GM21528 (cell line): Measurements from ENCODE around the gene STXBP4.
"Not testable (repeated sequence)": the region's sequence is repeated elsewhere in the genome, so short reads cannot be mapped to it uniquely, and the experiment has no call there.

Experiments
- ATAC-seq: cut with Tn5 transposase; IDR thresholded peaks from one replicate; pipeline ENCODE4 v1.9.1; 2021; ENCODE audit warnings: mild to moderate bottlenecking, moderate library complexity; ENCODE audit not compliant: unreplicated experiment, low FRiP score

The STXBP4 gene

GRCh38 chr17:55038291-55038690 is 69.7 kb downstream of the STXBP4 start:
- ATAC-seq: no peak

- ATAC-seq: no peak
Observed at GRCh38 chr17:55040611-55041010, 72.0 kb downstream of the STXBP4 start.

DNA sequence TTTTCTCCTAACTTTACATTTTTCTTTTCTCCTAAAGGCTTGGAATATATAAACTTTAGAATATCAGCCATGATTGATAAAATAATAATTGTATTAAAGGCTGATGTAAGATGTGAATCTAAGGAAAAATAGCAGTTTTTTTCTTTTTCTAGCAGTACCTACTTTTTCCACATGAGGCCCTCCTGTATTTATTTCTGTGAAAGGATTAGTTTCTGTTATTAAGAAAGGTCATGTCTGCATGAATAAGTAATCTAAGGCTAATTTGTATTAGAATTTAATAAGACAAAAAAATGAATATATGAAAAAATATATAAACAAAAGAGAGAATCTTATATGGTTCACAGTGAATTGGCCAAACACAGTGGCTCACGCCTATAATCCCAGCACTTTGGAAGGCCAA is 85.3 kb downstream of the STXBP4 start:
- ATAC-seq: no peak

- ATAC-seq: no peak
Observed at GRCh38 chr17:55054429-55054828, 85.9 kb downstream of the STXBP4 start.

DNA sequence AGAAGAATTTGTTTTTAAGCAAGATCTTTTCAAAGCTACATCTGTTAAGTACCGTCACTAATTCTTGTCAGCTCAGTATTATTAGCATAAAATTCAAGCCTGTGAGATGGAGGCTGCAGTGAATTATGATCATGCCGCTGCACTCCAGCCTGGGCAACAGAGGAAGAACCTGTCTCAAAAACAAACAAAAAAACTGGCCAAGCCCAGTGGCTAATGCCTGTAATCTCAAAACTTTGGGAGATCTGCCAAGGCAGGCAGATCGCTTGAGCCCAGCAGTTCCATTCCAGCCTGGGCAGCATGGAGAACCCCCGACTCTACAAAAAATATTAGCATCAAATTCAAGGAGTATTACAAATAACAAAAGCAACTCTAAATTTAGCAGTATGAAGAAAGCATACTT is 88.0 kb downstream of the STXBP4 start:
- no peak for ATAC-seq

DNA sequence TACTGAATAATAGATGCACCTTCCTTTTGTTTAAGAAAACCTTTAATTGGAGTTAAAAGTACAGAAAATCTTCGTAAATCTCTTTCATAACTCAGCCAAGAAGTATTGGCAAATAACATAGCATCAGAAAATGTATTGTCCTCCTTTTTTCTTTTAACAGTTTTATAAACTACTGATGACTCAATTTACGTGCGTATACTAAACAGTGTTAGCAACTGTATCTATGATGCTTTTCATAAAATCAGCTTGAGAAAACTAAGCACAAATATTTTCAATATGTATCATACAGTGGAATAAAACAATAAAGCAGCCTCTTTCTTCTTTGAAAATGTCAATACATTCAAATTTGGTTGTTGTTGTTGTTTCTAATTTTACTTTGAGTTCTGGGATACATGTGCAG is 88.6 kb downstream of the STXBP4 start:
- no peak for ATAC-seq

DNA sequence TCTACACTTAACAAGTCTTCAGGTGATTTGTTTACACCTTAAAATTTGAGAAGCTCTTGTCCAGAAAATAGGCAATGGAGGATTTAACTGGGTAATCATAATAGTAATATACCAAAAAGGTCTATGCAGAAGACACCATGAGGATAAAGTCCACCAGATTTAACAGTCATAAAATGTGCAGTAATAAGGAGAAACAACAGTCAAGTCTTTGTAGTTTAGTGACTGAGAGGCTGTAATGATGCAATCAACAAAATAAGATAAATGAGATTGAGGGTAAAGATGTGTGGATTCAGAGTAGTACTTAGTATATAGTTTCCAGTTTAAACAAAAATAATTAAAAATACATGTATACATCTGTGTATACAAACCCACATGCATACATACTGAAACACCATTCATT is 91.2 kb downstream of the STXBP4 start:
- no peak for ATAC-seq

DNA sequence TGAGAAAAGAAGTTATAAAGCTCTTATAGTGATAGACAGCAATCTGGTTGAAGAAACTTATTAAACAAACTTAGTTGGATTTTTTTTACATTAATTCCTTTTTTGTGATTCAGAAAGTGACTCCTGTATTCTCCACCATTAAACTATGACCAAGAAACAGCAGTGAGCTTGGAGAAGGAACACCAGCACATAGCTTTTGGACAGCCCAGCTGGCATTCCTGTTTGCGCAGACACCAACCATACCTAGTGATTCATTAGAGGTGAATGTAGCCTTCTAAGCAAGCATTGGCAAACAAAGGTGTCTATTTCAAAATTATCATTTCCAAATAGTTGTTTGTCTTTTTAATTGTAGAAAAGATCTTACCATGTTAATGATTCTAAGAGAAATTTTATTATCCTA is 94.4 kb downstream of the STXBP4 start:
- ATAC-seq: no peak

GRCh38 chr17:55063885-55064874 is 95.6 kb downstream of the STXBP4 start:
- no peak for ATAC-seq

GRCh38 chr17:55067697-55068439 is 99.3 kb downstream of the STXBP4 start:
- ATAC-seq: no peak

GRCh38 chr17:55068862-55069811 is 100.6 kb downstream of the STXBP4 start:
- no peak for ATAC-seq

GRCh38 chr17:55069983-55070529 is 101.5 kb downstream of the STXBP4 start:
- ATAC-seq: no peak

DNA sequence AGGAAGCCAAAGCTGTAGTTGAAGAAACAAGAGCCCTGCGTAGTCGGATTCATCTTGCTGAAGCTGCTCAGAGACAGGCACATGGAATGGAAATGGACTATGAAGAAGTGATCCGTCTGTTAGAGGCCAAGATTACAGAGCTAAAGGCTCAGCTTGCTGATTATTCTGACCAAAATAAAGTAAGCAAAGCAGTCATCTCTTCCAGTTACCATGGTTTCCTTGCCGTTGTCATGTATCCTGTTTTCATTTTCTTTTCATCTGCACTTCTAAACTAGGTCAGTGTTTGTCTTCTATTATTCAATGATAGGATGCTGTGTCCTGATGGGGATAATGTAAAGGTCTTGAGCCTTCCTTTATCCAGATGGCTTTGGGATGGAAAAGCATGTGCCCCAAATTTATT is 104.3 kb downstream of the STXBP4 start:
- no peak for ATAC-seq

- ATAC-seq: not testable (repeated sequence)
Observed at GRCh38 chr17:55073467-55073866, 104.9 kb downstream of the STXBP4 start.

DNA sequence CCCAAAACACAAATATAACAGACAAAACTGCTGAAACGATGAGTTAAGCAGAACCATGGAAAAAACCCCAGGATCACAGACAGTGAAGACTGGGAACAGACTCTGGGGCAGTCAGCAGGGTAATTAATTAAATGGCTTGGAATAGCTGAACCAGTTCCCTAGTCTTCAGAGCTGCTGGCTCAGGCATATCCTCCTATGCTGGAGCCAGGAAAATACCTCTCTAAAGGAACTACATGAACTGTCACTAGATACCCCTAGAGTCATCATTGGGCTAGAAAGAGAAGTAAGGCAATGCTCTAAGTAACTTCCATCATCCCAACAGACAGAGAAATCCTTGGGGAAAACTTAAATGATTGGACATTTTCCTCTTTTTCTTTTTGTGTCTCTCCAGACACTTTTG is 113.0 kb downstream of the STXBP4 start:
- ATAC-seq: no peak

DNA sequence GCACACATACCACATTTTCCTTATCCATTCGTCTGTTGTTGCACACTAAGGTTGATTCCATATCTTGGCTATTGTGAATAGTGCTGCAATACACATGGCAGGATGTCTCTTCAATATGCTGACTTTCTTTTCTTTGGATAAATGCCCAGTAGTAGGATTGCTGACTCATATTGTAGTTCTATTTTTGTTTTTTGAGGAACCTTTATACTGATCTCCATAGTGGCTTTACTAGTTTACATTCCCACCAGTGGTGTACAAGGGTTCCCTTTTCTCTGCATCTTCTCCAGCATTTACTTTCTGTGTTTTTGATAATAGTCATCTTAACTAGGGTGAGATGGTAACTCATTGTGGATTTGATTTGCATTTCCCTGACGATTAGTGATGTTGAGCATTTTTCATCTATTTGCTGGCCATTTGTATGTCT is 118.1 kb downstream of the STXBP4 start:
- ATAC-seq: no peak

GRCh38 chr17:55089256-55089655 is 120.7 kb downstream of the STXBP4 start:
- ATAC-seq: no peak

- peak; percentile 97 for ATAC-seq
Observed at GRCh38 chr17:55090079-55090492, 121.5 kb downstream of the STXBP4 start.

- no peak for ATAC-seq
Observed at GRCh38 chr17:55093353-55093752, 124.8 kb downstream of the STXBP4 start.

DNA sequence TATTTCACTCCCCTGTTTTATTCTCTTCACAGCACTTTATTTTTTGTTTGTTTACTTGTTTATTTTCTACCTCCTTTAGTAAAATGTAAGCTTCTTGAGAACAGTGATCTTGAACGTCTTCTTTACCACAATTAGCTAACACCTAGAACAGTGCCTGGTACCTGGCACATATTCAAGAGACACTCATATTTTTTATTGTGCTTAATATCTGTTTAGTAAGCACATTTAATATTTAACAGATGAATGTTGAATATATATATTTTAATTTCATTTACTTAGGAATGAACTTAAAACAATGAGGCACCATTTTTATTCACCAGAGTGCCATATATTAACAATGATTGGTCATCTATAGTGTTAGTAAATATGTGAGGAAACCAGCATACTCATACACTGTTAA is 130.2 kb downstream of the STXBP4 start:
- no peak for ATAC-seq
